ENCODE results near the gene IGFN1.

IGFN1 gene

DNA sequence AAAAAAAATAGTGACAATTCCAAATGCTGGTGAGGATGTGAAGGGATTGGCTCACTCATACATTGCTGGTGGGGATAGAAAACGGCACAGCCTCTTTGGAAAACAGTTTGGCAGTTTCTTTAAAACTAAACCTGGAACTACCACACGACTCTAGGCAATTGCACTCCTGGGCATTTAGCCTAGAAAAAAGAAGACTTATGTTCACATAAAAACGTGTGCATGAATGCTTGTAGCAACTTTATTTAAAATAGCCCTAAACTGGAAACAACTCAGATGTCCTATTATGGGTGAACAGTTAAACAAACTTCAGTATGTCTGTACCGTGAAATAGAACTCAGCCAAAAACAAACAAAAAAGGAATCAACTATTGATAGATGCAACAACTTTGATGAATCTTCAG, 26.9 kb upstream of the IGFN1 start:
- DNase-seq (ENCODE audit: low spot score) = no peak

DNA sequence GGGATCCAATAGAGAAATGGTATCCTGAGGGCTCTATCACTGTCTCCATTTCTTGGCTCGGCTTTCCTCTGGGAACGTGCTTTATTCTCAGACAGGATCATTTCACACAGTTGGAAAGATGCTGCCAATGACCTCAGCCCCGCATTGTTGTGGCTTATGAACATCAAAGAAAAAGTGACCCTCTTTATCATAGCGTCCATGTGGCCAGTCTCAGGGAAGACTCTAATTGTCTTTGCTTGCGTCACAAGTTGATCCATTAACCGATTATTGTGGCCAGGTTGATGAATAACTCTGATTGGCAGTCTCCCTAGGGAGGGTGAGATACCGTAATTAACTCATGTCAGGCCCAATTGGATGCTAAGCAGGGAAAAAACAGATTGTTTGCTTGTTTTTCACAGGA, 26.0 kb upstream of the IGFN1 start:
- no peak for DNase-seq (ENCODE audit: low spot score)

DNA sequence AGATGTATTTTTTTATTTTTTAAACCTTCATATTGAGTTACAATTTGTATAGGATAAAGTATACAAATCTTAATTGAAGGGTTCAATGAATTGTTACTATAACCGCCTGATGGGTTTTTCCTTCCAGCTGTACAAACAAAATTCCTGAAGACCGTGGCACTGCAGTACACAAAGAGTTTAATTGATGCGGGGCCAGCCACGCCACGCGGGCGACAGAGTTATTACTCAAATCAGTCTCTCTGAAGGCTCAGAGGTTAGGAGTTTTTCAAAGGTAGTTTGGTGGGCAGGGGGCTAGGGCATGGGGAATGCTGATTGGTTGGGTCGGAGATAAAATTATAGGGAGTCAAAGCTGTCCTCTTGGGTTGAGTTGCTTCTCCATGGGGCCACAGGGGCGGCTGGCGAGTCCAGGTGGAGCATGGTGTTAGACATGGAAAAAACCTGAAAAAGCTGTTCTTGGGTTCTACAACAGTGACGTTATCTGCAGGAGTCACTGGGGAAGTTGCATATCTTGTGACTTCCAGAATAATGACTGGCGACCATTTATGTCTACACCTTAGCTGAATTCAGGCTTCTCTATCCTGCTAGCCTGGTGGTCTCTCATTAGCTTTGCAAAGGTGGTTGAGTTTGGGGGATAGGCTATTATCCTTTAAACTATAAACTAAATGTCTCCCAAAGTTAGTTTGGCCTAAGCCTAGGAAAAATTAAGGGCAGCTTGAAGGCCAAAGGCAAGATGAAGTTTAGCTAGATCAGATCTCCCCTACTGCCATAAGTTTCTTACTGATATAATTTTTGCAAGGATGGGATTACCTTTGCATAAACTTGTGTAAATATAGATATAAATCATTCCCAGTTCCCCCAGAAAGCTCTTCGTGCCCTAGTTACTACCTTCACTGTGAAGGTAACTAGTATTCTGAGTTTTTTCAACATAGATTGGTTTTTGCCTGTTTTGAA, 23.3 kb upstream of the IGFN1 start:
- DNase-seq (ENCODE audit: low spot score) = no peak

DNA sequence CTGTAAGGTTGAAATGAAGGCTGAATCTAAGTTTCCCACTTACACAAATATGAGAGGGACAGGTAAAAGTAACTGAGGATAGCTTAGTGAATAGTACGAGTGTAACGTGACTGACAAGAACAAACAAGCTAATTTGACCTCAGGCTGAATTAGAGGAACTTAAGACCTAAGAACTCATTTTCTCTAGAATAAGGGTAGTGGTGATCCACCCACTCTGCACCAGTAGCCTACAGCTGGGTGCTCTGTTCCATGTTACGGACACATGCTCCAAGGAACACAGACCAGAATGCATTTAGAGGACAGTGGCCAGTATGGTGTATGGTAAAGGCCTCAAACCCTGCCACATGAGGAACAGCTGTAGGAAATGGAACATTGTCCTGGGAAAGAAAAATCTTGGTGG, 21.4 kb upstream of the IGFN1 start:
- DNase-seq (ENCODE audit: low spot score) = no peak

DNA sequence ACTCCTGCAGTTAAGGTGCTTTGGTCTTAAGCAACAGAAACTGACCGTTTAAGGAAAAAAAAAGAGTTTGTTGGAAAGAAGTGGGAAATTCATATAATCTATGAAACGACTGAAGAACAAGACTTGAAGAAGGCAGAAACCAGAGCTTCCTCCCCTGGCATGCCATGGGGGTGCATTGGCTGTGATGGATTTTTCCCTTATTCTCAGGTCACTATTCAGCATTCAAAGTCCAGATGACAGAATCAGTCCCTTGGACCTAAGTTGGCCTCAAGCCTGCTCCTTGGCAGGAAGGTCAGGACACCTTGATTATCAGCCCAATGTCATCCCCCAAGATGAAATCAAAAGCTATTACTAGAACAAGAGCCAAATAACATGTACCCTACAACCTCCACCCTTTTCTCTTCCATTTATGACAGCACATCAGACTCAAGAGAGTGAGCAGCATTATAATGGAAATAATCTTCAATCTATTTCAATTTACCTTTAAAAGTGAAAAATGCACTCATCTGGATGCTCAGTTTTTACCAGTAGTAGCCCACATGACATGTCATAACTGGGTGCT, 20.6 kb upstream of the IGFN1 start:
- DNase-seq (ENCODE audit: low spot score) = no peak

DNA sequence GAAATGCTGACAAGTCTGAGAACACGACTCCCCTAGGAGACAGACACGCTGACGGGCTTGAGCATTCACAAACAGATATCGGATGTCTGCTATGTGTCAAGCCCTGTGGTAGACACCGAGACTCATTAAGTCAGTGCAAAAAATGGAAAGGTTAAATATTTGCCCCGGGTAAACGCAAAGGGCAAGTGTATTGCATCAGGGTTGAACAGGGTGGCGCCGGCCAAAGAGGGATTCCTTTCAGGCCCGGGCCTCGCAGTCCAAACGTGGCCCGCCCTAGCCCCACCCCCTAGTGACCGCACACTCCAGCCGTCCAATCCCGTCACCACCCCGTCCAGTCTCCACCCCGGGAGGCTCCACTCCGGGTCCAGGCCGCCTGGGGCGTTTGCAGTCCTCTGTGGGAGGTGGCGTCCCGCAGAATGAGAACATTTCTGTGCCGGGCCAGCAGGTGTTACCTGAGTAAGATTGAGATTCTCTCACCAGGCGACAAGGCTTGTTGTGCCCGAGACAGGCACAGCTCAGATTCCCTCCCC, 20.0 kb upstream of the IGFN1 start:
- peak; percentile 91 for DNase-seq (ENCODE audit: low spot score)

DNA sequence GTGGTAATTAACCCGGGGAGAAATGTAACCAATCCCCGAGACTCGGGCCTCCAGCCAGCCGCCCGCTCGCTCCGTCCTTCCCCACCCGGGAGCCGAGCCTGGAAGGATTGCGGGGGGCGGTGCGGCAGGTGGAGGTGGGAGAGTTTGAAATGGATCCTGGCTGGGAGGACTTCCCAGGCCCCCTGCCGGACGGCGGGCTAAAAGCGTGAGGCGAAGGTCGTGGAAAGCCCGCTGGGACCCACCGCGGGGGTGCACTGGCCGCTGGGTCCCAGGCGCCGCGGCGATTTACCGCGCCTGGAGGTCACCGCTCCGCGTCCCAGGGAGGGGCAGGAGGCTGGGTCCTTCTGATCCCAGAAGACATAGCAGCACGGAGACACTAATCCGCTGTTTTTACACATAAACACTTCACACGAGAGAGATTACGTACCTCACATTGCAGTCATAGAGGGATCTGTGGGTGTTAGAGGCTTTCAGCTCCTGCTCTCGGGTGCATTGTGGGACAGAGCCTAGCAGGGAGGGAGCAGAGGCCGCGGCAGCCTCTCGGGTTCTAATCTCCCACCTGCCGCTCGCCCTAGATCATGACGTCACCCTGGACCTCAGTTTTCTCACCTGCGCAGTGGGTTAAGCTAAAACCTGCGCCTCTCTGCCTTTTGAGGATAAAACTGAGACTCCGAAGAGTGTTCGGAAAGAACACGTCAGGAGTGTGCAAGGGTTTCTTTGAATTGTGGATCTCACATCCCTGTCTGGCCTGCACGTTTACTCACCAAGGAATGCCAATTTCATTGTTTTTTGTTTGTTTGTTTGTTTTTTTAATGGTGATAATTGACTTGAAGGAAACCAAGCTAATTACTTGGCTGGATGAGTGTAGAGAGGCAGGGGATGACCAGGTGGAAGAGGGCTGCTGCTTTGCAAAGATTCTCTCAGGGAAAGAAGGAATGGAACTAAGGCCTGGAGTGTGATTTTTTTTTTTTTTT, 19.3 kb upstream of the IGFN1 start:
- peak; percentile 73 for DNase-seq (ENCODE audit: low spot score)

DNA sequence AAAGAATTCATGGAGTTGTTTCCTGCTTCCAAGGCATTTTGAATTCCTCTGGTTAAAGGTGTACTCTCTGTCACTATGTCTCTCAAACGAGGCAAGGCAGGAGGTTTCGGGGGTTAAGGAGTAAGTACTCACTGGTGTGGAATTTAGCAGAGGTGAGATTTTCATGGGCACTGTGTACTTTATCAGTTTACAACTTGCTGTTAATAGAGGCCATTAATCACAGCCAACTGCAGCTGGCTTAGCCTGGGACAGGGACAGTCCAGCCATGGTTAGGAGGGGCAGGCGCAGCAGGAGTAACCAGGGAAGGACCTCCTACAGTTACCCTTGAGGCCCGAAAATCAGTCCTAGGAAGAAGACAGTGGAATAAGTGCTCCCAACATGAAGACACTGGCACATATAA, 18.3 kb upstream of the IGFN1 start:
- DNase-seq (ENCODE audit: low spot score) = no peak

DNA sequence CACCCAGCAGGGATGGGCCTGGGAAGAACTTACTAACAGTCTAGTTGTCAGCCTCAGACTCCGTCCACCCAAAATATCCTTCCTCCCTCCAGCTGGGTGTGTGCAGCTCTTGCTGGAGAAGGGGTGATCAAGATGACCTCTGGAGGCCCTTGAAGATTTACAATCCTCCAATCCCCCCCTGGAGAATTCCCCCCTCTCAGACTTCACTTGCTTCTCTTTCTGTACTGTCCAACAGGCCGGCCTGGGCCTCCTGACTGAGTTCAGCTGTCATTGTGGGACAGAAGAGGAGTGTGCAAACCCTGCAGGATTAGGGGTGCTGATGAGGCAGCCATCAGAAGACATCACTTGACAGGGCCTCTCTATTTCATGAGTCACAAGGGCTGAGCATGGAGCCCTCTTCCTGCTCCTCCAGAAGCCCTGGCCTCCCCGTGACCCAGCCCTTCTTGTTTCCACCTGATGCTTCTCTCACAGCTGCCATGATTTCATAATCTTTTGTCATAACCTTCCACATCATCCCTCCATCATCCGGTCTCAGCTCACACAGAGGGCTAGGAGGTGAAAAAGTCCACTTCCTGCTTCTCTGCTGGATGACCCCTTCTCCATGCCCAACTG, 17.5 kb upstream of the IGFN1 start:
- peak; percentile 65 for DNase-seq (ENCODE audit: low spot score)

DNA sequence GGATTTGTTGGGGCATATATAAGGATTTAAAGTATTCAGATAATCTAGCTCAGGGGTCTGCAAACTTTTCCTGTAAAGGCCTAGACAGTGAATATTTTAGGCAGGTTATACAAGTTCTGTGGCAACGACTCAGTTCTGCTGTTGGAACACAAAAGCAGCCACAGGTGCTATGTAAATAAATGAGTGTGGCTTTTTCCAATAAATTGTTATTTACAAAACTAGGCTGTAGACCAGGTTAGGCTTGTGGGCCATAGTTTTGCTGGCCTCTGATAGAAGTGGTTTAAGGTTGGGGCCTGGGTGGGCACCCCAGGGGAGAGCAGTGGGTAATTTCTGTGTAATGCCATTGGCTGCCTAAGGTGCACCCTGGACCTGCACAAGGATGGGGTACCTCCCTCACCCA, 16.9 kb upstream of the IGFN1 start:
- DNase-seq (ENCODE audit: low spot score) = no peak

DNA sequence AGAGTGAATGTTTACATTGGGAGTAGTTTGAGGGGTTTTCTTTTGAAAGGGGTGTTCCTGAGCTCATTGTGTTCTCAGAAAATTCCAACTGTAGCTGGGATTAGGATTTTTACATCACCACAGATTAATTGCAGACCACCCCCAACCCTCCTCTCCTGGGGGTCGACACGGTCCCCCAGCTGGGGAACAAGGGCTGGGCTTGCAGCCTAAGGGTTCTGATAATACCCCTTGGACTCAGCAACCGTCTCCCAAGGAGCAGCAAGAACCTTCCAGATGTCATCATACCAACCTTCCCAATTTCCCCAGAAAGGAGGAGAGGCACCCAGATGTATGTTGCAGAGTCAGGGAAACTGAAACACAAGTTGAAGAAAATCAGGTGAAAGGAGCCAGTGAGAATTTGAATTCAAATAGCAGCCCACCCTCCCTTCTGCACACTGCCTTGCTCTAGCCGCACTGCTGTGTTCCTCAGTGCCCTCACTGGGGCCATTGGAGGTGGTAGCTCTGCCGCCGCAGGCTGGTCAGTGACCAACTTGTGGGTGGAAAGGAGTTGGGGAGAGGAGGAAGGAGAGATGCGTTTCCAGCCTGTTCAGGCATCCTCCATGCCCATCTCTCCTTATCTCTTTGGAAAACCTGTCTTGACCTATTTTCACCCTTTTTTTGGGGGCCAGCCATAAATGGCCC, 14.7 kb upstream of the IGFN1 start:
- DNase-seq (ENCODE audit: low spot score) = no peak

DNA sequence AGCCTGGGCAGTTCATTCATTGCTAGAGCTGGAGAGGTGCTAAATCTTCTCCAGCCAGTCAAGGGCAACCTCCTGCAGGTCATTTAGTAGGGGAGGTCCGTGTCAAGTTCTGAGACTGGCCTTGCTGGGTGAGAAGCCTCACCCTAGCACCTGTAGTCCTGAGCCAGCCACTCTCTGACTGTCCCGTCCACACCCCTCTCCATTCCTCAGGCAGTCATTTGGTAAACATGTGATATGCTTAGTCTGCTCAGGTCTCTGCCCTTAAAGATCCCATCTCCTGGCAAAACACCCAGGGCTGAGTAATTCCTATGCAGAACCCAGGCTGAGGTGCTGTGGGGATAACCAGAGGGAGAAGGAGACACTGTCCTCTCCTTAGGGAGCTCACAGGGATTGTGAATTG, 13.7 kb upstream of the IGFN1 start:
- DNase-seq (ENCODE audit: low spot score) = no peak

DNA sequence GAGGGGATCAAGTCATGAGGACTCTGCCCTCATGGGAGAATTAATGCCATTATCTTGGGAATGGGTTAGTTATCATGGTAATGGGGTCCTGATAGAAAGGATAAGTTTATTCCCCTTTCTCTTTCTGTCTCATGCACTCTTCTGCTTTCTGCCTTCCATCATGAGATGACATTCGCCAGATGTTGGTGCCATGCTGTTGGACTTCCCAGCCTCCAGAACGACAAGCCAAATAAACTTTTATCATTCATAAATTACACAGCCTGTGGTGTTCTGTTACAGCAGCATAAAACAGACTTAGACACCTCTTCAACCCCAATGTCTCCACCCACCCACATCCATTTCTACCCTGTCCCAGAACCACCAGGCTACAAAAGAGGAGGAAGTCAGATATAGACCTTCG, 11.9 kb upstream of the IGFN1 start:
- no peak for DNase-seq (ENCODE audit: low spot score)

DNA sequence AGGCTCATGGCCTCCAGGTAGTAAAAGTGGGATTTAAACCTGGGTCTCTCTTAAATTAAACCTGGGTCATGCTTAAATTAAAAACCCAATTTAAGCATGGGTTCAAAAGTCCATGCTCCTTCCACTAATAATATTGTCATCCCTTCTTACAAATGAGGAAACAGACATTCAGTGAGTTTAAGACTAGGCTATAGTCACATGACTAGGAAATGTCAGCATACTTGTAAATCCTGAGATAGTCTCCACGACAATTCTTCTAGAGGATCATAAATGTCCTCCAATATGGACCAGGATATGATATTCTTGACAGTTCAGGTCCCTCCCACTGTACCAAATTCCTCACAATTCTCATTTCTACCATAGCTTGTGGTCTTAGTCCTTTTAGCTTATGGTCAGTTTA, 10.5 kb upstream of the IGFN1 start:
- no peak for DNase-seq (ENCODE audit: low spot score)

DNA sequence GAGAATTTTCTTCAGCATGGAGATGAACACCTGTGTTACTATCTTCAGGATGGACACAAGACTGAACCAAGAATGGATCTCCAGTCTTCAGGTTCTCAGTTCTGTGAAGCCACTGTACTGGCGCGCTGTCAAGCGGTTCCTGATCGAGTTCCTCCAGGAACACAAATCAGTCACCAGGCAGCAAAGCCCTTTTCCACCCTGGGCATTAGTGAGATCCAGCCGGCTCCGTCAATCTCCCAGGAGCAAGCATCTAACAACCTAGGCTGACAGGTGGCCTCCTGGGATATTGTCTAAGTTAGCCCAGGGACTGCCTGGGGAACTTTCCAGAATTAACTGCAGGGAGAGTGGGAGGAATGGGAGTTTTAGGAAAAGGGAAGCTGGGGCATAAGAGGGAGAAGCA, 9.7 kb upstream of the IGFN1 start:
- DNase-seq (ENCODE audit: low spot score) = no peak

DNA sequence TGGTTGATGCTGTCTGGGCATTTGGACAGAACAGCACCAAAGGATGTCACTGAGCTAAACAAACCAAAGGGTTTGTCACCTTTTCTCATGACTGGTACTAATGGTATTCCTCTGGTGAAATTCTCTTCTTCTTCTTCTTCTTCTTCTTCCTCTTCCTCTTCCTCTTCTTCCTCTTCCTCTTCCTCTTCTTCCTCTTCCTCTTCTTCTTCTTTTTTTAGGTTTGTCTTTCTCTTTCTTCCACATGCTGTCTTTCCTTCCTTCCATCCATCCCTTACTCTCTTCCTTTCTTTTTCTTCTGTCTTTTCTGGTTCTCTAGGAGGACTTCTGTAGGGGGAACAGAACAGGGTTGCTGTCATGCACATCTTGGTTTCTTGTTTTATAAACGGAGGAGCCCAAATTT, 9.3 kb upstream of the IGFN1 start:
- no peak for DNase-seq (ENCODE audit: low spot score)

DNA sequence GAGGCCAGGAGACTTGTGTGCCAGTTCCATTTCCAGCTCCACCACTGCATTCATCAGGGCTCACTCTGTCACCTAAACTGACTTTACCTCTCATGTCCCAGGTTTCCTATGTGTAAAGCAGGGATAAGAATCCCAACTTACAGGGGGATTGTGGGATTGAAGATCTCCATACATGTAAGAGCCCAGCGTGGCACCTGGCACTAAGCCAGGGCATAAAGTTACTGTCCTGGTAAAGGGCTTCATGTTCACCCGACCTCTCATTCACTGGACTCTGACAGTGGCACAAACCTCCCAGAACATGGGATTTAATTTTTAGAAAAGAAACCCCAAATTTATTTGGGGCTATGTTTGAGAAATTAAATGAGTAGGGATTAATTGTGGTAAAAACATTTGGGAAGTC, 8.9 kb upstream of the IGFN1 start:
- DNase-seq (ENCODE audit: low spot score) = no peak

DNA sequence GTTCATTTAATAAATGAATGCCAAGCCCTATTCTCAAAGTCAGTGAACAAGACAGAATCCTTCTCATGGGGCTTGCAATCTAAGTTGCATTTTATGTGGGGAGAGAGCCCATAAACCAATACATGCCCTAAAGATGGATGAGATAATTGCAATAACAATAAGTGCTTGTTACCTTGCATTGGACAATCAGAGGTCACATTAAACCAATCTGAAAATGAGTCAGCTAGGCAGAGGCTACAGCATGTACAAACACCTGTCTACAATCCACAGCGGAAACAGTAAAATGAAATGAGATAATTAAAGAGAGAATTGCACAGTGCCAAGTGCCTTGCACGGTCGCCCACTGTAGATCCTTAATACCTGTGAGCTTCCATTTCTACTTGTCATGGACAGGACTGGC, 7.4 kb upstream of the IGFN1 start:
- no peak for DNase-seq (ENCODE audit: low spot score)

DNA sequence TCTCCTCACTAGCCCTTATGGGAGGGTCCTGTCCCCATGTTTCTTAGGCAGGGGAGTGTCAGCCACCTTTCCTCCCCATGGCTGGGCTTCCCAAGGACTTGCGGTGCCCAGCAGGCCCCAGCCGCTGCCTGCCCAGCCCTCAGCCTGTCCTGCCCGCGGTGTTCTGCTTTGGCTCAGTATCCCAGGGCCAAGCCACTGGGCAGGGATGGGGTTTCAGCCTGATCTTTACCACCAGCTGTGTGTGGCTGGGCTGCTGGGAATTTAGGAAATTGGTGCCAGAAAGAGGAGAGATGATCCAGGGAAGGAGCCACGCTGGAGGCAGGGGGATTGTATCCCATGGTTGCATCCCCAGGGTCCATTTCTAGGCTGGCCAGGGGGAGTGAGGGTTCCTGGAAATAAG, 6.9 kb upstream of the IGFN1 start:
- DNase-seq (ENCODE audit: low spot score) = no peak

DNA sequence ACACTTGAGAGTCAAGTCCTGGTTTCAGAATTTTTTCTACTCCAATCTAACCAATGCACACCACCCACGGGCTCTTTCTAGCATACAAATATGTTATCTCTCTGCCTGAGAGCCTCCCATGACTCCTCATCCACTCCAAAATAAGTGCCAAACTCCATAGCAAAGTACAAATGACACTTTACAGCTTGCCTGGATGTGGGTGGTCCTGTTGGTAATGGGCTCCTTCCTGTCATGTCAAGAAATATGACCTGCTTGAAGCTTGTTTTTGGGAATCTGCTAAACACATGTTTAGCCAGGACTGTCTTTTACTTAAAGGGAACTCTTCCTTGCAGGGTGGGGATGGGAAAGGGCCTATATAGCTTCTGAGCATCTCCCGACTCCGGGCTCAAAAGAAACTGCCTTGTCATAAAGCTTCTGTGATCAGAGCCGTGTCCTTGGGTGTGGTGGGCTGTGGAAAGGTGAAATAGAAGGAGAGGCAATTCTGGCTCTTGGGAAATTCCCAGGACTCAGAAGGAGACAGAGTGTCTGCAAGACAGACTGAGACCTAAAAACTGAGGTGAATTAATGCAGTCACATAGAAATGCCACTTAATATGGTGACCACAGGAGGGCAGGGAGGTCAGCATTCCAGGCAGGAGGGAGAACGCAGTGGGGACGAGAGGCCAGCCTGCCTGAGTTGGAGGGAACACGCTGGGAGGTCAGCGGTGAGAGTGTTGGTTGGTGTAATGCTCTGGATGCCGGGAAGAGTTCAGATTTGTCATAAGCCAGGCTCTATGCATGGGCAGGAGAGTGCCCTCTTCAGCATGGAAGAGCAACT, 6.1 kb upstream of the IGFN1 start:
- DNase-seq (ENCODE audit: low spot score) = peak; percentile 87

DNA sequence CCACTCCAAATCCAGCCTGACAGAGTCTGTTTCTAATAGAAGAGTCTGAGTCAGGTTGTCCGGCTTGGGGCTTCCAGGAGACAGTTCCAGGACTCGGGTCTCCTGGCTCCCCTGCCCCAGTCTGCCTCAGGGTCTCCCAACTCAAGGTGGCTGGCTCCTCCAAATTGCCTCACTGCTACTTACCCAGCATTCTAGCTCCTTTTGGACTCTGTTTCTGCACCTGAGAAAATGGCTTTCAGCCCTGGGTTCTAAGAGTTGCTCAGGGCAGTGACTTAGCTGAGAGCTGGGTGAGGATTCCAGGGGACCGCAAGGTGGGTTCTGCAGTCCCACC, 5.5 kb upstream of the IGFN1 start:
- no peak for DNase-seq (ENCODE audit: low spot score)
